Ovary (tissue), 9 donors: Measurements from ENCODE around the gene GFAP. TPM values are rescaled to one million over a fixed set of nuclear protein-coding genes. Genes with fewer than 3 reads are reported as not detected.

Experiments used
- DNase-seq, 5 donors: peaks; one replicate each; pipeline ENCODE4 v3.0.0-alpha.2; 2019 to 2020
- H3K27ac ChIP-seq, 2 donors: fragments of 200-600 bp; one replicate each; pipeline versions ENCODE4 v1.5.1 to v1.8.0; 2019 to 2022
- H3K27me3 ChIP-seq: fragments of 200-600 bp; one replicate; pipeline ENCODE4 v1.8.0; 2022
- H3K36me3 ChIP-seq: fragments of 200-600 bp; sonication (generic); one replicate; pipeline ENCODE4 v1.5.1; 2019
- H3K4me1 ChIP-seq: one replicate; pipeline ENCODE4 v1.8.1; 2013; ENCODE audit warnings: mild to moderate bottlenecking, moderate library complexity; ENCODE audit not compliant: insufficient read depth
- H3K4me3 ChIP-seq: fragments of 200-600 bp; sonication (generic); one replicate; pipeline ENCODE4 v1.5.1; 2017
- H3K9me3 ChIP-seq, 2 donors: fragments of 200-600 bp in 1 of 2; sonication (generic) in 1 of 2; one replicate each; pipeline versions ENCODE4 v1.5.1 to v1.8.1; 2013 to 2019; ENCODE audit warnings: mild to moderate bottlenecking in 1 of 2, moderate library complexity in 1 of 2
- EP300 ChIP-seq: sonication (generic); formaldehyde crosslinking; IDR thresholded peaks from one replicate; pipeline ENCODE4 v1.6.1; 2017; ENCODE audit warnings: antibody characterized with exemption
- POLR2A ChIP-seq: fragments of 450-650 bp; IDR thresholded peaks from one replicate; pipeline ENCODE4 v1.6.1; 2017; ENCODE audit warnings: antibody characterized with exemption, mild to moderate bottlenecking, moderate library complexity
- WGBS, 3 donors: extraction: QIAGEN DNeasy Blood & Tissue Kit in 1 of 3; methylation state at CpG; one replicate each; pipeline versions ENCODE4 v1.1.5 to v1.1.7; 2013 to 2017; 5-methylcytosine and 5-hydroxymethylcytosine counted together
- intact Hi-C, 4 donors: fragments of 100-400 bp; cut with DNase I; formaldehyde crosslinking; loops; one replicate each; pipeline versions ENCODE4 v1.11.0 to v1.15.1; 2022 to 2023
- polyA plus RNA-seq, 2 donors: library from polyadenylated mRNA; stranded (reverse); fragments of 200-250 nt in 1 of 2; fragments of 350-450 nt in 1 of 2; fragmentation: Illumina TruSeq in 1 of 2; extraction: RNeasy Lipid Tissue Mini Kit (QIAGEN cat#74804) in 1 of 2; gene quantifications; one replicate each; pipeline ENCODE4 v1.2.3, GENCODE V29; 2013 to 2014
- total RNA-seq, 7 donors: library from RNA; depleted of rRNA in 2 of 7; stranded (reverse); fragments of >200 nt in 2 of 7; fragmentation: NEBNext Ultra II Directional in 3 of 7; extraction: Animal tissue kit (Norgen Biotek cat#: 25700) in 3 of 7; gene quantifications; one replicate each; pipeline versions ENCODE4 v1.1.0 to v1.2.4, GENCODE V29; 2016 to 2023
- TF ChIP-seq, protein P1 (sequence below), 3 donors: fragments of 450-650 bp in 2 of 3; fragments of 200-600 bp in 1 of 3; IDR thresholded peaks; one replicate each; pipeline versions ENCODE4 v1.5.1 to v1.8.0; 2016 to 2022; ENCODE audit warnings: antibody characterized with exemption in 3 of 3, mild to moderate bottlenecking in 1 of 3
- donor health status: DM: no; HTN: no; CAD: no; lungs with moderate emphysema.
- donor health status: DM: no; HTN: no; CAD: no.
- donor health status: Bipolar disorder and iron deficiency.
- donor health status: DM: yes; HTN: yes; CAD: no.
- donor health status: DM: no; HTN: no; CAD: no.
- donor health status: DM: yes; HTN: yes; CAD: no.

GFAP gene
- total and polyA plus RNA-seq, 9 donors, result 0.08 to 1.8 (median 0.49) TPM; not detected in 1

GRCh38 chr17:44940317-44940716, 25.0 kb upstream of the GFAP start:
- no peaks in the 10 kb centered on the region for H3K4me1 ChIP-seq
- TF ChIP-seq POLR2A (no peak), EP300 (no peak)
- TF ChIP-seq, protein P1, sequence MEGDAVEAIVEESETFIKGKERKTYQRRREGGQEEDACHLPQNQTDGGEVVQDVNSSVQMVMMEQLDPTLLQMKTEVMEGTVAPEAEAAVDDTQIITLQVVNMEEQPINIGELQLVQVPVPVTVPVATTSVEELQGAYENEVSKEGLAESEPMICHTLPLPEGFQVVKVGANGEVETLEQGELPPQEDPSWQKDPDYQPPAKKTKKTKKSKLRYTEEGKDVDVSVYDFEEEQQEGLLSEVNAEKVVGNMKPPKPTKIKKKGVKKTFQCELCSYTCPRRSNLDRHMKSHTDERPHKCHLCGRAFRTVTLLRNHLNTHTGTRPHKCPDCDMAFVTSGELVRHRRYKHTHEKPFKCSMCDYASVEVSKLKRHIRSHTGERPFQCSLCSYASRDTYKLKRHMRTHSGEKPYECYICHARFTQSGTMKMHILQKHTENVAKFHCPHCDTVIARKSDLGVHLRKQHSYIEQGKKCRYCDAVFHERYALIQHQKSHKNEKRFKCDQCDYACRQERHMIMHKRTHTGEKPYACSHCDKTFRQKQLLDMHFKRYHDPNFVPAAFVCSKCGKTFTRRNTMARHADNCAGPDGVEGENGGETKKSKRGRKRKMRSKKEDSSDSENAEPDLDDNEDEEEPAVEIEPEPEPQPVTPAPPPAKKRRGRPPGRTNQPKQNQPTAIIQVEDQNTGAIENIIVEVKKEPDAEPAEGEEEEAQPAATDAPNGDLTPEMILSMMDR (IDR thresholded peaks at IDR 0.05), result no peak
- no peaks in the 10 kb centered on the region for H3K9me3 ChIP-seq
- WGBS, 3 donors, result 17 to 31% (median 18%) methylated on average over 4 of the region's 4 CpGs
- intact Hi-C loops, result no loop called here
- no peak overlapping the region for H3K4me3 ChIP-seq
- H3K27ac ChIP-seq, result no peak overlapping the region
- DNase-seq, result no peak
- no peaks in the 10 kb centered on the region for H3K27me3 ChIP-seq
- no peaks in the 10 kb centered on the region for H3K36me3 ChIP-seq

GRCh38 chr17:44935116-44935515, 19.8 kb upstream of the GFAP start:
- WGBS, 3 donors, result 92 to 98% (median 95%) methylated on average over 9 of the region's 9 CpGs
- no peaks in the 10 kb centered on the region for H3K36me3 ChIP-seq

GRCh38 chr17:44934745-44935105, 19.4 kb upstream of the GFAP start:
- Histone ChIP-seq H3K27ac (no peak overlapping the region), H3K27me3 (no peaks in the 10 kb centered on the region), H3K4me3 (no peak overlapping the region), H3K9me3 (no peaks in the 10 kb centered on the region), H3K36me3 (no peaks in the 10 kb centered on the region), H3K4me1 (no peaks in the 10 kb centered on the region)
- intact Hi-C loops, result no loop called here
- no peak for TF ChIP-seq EP300
- TF ChIP-seq POLR2A, result no peak
- TF ChIP-seq, protein P1 (IDR thresholded peaks at IDR 0.05), result no peak
- WGBS, 3 donors, result 94 to 95% (median 94%) methylated on average over 10 of the region's 10 CpGs
- DNase-seq, result no peak

More at GRCh38 chr17:44935116-44935515, 19.8 kb upstream of the GFAP start:
- H3K4me3 ChIP-seq, result no peak overlapping the region
- intact Hi-C loops, result no loop called here
- H3K9me3 ChIP-seq, result no peaks in the 10 kb centered on the region
- no peak overlapping the region for H3K27ac ChIP-seq
- TF ChIP-seq EP300, result no peak
- TF ChIP-seq, protein P1 (IDR thresholded peaks at IDR 0.05), result no peak
- TF ChIP-seq POLR2A, result no peak
- no peak for DNase-seq
- H3K27me3 ChIP-seq, result no peaks in the 10 kb centered on the region
- H3K4me1 ChIP-seq, result no peaks in the 10 kb centered on the region

DNA sequence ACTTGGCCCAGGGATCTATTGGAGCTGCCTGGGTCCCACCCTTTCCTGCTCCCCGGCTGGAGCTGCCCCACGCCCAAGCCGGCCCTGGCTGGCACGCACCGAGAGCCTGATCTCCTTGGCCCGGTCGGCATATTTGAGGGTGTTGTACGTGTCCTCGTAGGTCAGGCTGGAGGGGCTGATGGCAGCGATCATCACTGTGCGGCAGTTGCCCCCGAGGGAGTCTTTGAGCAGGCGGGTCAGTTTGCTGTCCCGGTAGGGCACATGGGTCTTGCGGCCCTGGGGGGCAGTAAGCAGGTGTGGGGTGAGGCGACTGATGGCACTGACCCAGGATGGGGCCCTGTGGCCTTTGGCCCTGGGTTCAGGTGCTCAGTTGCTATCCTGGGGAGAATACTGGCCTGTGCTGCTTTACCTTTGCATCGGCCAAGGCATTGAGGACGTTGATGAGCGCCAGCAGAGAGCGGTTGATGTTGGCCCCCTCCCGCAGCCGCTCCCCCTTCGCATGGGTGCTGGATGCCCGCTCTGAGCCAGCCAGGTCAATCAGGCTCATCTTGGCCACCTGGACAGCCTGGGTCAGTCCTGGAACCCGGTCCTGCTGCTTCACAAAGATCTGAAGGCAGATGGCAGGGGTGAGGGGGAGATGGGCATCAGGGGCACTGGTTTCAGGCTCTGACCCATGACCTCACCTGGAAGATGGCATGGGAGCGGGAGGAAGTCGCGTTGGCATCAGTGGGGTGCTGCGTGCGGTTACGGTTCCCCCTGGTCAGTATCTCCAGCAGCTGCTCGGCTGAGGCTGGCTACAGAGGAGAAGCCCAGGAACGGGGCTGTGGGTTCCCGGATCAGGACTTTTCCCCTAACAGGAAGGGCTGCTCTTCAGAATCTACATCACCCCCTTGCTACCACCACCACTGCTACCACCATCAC, 18.8 kb upstream of the GFAP start:
- intact Hi-C loops, result no loop called here
- no peak for DNase-seq
- Histone ChIP-seq H3K36me3 (no peaks in the 10 kb centered on the region), H3K4me1 (no peaks in the 10 kb centered on the region), H3K9me3 (no peaks in the 10 kb centered on the region), H3K27ac (no peak overlapping the region), H3K27me3 (no peaks in the 10 kb centered on the region), H3K4me3 (no peak overlapping the region)
- TF ChIP-seq POLR2A (no peak), EP300 (no peak)
- TF ChIP-seq, protein P1 (IDR thresholded peaks at IDR 0.05), result no peak
- WGBS, 3 donors, result 93 to 96% (median 93%) methylated on average over 28 to 34 of the region's 34 CpGs
